Embryonic facial prominence (tissue), 1 donor: ENCODE measurements around the gene GPR146.
"Not testable (repeated sequence)": the region's sequence is repeated elsewhere in the genome, so short reads cannot be mapped to it uniquely, and the experiment has no call there.

ENCODE experiments used
- DNase-seq: peaks from one replicate; pipeline ENCODE4 v3.0.0-alpha.2; 2016; ENCODE audit errors: extremely low spot score

The GPR146 gene

GRCh38 chr7:1044189-1045068 lies at the start of gene GPR146:
TSS of gene GPR146 (plus strand) at chr7:1044546. CDS start at chr7:1057516, 12,970 bp downstream.
- DNase-seq, result peak; percentile 69

GRCh38 chr7:994592-995308 lies 49.6 kb upstream of the GPR146 start:
- no peak for DNase-seq

DNA sequence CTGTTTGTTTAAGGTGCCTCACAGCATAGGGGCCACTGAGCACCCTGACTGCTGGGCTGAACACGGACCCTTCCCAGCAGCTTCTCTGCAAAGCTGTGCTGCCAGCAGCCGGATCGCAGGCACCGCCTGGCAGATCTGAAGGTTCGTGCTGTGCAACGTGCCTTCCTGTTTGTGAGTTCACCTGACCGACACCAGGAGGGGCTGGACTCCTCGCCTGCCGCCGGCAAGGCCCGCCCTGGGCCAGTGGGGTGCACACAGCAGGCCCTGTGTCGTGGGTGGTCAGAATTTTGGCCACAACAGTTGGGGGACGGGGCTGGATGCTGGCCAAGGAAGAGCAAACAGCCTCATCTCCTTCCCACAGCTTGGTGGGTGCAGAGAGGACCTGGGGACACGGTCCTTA lies 48.8 kb upstream of the GPR146 start:
- DNase-seq, result no peak

DNA sequence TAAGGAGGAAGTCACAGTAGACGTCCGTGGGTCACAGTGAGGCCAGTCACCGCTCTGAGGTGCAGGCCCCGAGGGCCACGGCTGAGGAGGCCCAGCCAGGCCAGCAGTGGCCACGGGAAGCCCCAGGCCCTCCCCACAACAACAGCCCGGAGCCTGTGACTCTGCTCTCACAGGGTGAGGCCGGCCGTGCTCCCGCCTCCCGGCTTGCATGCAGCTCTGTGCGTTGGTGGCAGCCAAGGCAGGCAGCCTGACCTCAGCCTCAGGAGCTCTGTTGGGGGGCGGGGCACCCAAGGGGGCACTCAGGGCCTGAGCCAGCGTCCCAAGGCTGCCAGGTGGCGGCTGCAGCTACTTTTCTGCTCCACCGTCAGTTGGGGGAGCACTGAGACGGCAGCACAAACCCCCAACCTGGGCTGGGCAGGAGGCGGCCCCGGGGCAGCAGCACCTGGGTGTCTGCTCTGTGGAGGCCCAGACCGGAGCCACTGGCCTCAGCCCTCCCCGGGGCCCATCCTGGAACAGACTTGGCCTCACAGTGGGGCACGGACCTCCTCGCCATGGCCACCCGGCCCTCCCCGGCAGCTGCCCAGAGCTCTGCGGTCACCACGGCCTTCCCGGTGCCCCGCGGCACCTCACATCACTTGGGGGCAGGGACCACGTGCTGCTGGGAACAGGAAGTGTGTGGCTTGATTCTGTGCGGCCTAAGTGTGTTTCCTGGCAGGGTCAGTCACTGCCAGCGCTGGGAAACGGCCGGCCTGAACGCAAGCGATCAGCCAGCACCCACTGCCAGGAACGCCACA lies 48.1 kb upstream of the GPR146 start:
- no peak for DNase-seq

- DNase-seq, result no peak
These were observed 46.6 kb upstream of the GPR146 start for GRCh38 chr7:997404-998395.

DNA sequence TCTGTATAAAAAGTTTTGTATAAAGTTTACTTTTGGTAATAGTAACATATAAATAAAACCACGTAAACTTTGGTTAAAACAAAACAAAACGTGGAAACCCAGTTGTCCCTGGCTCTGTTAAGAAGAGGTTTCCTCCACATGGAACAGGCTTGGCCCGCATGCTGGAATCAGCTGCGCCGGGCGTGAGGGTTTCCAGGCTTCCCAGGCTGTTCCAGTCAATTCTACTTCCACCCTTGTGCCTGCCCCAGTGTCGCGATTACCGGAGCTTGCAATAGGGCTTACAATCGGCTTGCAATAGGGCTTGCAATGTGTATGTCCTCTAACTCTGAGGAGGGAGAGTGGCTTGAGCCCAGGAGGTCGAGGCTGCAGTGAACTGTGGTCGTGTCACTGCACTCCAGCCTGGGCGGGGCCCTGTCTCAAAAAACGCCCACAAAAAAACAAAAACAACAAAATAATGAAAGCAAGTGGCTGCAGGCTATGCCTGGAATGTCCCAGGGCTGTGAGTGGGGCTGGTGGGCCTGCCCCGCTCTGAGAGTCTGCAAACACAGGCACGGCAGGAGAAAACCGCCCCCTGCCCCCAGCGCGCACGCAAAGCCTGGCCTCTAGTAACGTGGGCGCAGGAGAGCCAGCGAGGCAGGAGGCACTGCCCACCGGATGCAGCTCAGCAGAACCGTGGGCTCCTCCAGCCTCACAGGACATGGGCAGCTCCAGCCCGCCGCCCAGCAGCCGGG lies 45.0 kb upstream of the GPR146 start:
- DNase-seq, result no peak

GRCh38 chr7:999941-1000935 lies 44.1 kb upstream of the GPR146 start:
- no peak for DNase-seq

GRCh38 chr7:1001069-1001770 lies 43.1 kb upstream of the GPR146 start:
- DNase-seq, result not testable (repeated sequence)

DNA sequence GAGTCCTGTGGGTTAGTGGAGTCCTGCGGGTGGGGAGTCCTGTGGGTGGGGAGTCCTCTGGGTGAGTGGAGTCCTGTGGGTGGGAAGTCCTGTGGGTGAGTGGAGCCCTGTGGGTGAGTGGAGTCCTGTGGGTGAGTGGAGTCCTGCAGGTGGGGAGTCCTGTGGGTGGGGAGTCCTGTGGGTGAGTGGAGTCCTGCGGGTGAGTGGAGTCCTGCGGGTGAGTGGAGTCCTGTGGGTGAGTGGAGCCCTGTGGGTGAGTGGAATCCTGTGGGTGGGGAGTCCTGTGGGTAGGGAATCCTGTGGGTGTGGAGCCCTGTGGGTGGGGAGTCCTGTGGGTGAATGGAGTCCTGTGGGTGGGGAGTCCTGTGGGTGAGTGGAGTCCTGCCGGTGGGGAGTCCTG lies 42.3 kb upstream of the GPR146 start:
- not testable (repeated sequence) for DNase-seq

DNA sequence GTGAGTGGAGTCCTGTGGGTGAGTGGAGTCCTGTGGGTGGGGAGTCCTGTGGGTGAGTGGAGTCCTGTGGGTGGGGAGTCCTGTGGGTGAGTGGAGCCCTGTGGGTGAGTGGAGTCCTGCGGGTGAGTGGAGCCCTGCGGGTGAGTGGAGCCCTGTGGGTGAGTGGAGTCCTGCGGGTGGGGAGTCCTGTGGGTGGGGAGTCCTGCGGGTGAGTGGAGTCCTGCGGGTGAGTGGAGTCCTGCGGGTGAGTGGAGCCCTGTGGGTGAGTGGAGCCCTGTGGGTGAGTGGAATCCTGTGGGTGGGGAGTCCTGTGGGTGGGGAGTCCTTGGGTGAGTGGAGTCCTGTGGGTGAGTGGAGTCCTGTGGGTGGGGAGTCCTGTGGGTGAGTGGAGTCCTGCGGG lies 41.9 kb upstream of the GPR146 start:
- DNase-seq, result not testable (repeated sequence)

- no peak for DNase-seq
These were observed 40.1 kb upstream of the GPR146 start for GRCh38 chr7:1004018-1004852.

DNA sequence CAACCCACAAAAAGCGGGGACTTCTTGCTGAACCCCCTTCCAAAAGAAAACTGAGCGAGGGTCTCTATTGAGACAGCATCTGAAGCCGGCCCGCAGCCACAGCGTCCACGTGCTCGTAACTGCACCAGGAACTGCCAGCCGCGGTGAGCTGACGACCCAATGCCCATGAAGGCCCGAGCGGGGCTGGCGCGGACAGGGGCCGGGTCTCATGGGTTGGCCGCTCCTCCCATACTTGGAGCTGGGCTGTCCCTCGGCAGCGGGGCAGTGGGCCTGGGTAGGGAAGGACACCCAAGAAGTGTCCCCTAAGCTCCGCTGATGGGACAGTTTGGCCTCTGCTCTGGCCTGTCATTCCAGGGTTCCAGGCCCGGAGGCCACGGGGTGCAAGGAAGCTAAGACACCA lies 39.0 kb upstream of the GPR146 start:
- DNase-seq, result no peak

GRCh38 chr7:1007901-1008300 lies 36.4 kb upstream of the GPR146 start:
- DNase-seq, result no peak

- no peak for DNase-seq
These were observed 35.5 kb upstream of the GPR146 start for GRCh38 chr7:1008733-1009363.

DNA sequence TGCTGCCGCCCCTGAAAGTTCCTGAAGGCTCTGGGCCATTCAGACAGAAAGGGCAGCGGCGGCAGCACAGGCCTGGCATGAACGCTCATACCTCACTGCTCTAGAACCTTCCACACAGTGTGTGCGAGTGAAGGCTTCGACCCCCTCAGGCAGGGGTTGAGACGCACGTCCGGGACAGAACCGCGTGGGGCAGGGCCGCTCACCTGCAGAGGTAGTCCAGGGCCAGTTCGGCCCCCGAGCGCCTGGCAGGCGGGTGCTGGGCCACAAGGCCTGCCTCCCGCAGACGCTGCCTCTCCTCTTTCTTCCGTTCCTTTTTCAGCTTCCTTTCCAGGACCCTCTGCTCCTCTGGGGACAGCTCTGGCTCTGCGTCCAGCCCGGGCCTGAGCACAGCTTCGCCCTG lies 34.6 kb upstream of the GPR146 start:
- DNase-seq, result no peak

DNA sequence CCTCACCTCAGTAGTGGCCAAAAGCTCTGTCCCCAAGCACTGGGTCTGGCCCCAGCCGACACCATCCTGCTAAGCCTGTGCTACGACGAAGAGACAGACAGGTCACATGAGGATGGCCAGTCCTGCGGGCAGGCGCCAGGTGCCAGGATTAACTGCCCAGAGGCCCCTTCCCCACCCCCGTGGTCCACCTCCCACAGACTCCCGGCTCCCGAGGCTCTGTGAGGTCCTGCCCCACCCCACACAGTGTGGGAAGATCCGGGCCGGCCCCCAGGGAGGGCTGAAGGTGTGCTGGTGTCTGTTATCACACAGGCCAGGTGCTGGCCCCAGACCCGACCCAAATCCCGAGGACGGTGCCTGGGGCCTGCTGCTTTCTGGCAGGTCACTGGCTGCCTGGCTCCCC lies 34.1 kb upstream of the GPR146 start:
- no peak for DNase-seq
